HG02981 (cell line): ENCODE data around the gene RET.
"Not testable (repeated sequence)": the region's sequence is repeated elsewhere in the genome, so short reads cannot be mapped to it uniquely, and the experiment has no call there.

Experiments used
- ATAC-seq: cut with Tn5 transposase; IDR thresholded peaks from one replicate; pipeline ENCODE4 v1.9.1; 2021; ENCODE audit warnings: mild to moderate bottlenecking, moderate library complexity; ENCODE audit not compliant: unreplicated experiment

The RET gene

GRCh38 chr10:43077421-43078171 is 727 bp downstream of the RET start:
- no peak for ATAC-seq

DNA sequence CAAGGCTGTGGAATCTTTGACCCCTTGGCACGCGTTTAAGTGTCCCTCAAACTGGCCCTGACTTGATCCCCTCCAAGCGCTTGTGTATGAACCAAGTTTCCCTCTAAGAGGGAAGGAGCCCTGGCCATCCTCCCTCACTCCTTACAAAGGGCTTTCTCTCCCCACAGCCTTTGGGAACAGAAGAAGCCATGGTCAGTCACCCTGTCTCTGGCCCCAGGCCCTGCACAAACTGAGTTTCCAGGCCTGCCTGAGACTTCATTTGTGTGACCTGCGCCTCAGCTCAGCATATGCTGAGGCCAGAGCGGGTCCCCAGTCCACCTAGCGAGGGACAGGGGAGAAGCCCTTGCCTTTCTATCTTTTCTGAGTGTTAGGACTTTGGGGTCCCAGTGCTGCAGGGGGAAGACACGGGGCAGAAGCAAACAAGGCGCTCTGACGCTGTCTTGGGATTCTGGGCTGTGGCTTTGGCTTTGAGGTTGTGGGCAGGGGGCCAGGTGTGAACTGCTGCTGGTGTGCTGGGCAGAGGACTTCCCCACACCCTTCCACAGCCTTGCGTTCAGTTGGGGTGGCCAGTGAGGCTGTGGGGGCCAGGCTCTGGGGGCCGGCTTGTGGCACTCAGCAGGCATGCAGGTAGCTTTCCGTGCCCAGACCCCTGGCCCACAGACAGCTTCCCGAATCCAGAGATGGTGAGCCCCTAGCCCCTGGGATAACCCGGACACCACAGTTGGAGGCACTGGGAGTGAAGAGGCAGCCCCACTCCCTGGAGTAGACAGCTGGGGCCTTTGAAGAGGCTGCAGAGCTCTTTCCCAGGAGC is 1.5 kb downstream of the RET start:
- no peak for ATAC-seq

- ATAC-seq: no peak
Measured at GRCh38 chr10:43078986-43079273, 2.1 kb downstream of the RET start.

GRCh38 chr10:43079856-43080255 is 3.0 kb downstream of the RET start:
- no peak for ATAC-seq

DNA sequence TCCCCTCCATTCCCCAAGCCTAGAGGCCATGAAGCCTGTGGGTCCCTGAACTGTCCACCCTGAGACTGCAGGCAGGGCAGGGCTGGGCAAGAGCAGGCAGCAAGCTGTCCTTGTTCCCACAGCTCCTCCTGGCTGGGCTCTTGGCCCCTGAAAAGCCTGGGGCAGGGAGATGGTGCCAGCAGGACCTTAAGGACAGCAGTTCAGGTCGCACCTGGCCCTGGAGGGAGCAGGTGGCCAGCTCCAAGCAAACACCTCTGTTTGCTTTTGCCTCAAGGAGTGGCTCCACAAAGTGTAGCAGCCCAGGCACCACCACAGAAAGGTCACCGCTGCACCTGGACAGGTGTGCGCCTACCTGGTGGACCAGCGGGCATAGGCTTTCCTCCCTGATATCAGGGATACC is 5.2 kb downstream of the RET start:
- ATAC-seq: no peak

DNA sequence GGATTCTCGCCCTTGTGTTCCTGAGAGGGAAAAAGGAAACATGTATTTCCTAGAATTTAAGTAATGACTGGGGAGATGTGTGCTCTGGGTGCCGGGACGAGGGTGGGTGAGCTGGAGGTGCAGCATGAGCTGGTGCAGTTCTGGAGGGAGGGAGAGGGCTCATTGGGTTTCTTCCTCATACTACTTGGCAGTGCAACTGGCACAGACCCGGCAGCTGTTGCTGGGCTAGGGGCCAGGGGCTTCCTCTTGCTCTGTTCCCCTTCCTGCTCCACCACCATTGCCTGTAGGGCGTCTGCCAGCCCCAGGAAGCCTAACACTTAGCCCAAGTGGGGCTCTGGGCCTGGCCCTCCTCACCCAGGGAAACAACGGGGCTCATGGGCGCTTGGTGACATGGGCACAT is 5.9 kb downstream of the RET start:
- ATAC-seq: no peak

- ATAC-seq: peak; percentile 44
Measured at GRCh38 chr10:43083764-43084163, 6.9 kb downstream of the RET start.

GRCh38 chr10:43084812-43085211 is 7.9 kb downstream of the RET start:
- ATAC-seq: no peak

DNA sequence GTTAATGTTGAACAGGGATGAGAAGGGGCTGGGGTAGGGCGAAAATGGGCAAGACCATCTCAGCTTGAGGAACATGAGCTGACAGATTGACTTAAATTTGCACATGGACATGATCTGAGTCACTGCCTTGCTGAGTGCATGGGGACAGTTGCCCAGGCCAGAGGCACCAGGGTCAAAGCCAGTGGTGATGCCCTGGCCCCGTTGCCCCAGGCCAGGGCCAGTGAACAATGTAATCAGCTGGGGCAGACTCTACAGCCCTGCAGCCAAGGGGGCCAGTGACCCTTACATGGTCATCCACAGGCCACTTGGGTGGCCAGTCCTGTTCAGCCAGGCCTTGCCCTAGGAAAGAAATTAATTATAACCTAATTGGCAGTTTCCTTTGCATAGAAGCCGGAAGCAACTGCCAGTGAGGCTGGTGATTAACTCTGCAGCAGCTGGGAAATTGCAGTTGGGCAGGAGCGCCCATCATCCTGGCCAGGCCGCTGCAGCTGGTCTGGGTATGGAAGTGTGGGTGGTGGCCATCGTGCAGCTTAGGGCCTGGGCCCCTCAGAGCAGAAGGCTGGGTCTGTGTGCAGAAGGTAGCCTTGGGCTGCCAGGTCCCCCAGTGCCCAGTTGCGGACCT is 9.6 kb downstream of the RET start:
- no peak for ATAC-seq

DNA sequence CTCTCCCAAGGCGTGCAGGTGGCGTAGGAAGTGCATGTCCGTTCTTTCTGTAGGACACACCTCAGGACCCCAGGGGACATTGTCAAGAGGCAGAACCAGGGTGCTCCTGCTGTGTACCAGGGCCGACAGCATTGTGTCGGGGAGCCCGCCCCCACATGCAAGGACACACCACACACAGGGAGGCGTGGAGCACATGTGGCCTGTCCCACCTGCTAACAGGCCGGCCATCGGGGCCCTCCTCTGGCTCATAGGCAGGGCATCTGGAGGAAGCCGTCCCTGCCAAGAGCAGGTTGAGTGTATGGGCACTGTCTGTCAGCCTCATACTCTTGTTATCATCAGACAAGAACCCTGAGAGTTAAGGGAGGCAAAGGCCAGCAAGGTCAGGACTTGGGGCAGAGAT is 12.7 kb downstream of the RET start:
- no peak for ATAC-seq

DNA sequence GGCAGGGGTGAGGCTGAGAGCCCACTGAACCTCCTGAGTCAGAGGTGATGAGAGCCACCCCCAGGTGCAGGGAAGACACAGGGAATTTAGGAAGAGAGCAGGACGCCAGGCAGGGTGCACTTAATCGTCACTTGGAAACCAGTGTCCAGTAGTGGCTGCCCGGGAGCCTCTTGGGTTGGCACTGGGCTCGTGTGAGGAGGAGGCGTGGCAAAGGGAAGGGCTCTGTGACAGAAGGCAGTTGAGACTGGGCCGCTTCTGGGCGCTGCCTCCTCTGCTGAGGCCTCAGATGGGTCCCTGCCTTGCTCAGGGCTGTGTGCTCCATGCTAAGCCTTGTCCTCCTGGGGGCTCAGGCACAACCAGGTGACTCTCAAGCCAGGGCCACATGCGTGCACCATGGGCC is 13.3 kb downstream of the RET start:
- ATAC-seq: no peak

- no peak for ATAC-seq
Measured at GRCh38 chr10:43090664-43091063, 13.8 kb downstream of the RET start.

DNA sequence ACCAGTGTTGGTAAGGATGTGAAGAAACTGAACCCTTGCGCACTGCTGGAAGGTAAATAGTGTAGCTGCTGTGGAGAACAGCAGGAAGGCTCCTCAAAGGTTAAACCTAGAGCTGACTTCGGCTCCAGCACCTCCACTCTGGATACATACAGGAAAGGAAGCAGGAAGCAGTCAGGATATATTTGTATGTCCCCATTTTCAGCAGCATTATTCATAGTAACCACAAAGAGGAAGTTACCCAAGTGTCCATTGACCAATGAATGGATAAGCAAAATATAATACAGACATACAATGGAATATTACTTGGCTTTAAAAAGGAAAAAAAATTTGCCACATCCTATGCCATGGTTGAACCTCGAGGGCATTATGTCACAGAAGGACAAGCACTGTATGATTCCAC is 15.0 kb downstream of the RET start:
- no peak for ATAC-seq

DNA sequence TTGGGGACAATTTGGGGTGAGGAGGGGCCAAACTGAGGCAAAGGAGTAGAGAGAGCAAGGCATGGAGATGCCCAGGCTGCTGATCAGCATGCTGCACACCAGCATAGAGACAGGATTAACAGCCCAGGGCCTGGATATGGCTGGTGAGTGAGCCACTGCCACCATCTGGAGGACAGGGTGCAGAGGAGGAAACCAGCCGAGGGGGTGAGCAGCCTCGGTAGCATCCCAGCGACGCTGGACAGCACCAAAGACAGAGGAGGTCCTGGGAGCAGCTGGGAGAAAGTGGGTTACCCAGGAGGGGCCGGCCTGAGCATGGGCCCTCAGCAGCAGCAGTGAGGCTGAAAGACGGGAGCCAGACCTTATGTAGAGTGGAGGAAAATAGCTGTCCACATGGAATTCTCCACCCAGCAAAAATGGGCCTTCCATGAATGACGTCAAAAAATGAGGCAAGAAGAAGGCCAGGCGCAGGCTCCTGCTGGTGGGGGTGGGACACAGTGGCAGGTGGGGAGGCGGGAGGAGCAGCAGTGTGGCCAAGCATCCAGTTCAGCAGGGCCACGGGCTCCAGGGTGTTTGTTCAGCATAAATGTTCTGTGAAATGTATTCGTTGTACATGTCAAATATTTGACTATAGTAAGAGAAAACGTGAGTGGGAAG is 16.7 kb downstream of the RET start:
- no peak for ATAC-seq

GRCh38 chr10:43094085-43094484 is 17.2 kb downstream of the RET start:
- no peak for ATAC-seq

DNA sequence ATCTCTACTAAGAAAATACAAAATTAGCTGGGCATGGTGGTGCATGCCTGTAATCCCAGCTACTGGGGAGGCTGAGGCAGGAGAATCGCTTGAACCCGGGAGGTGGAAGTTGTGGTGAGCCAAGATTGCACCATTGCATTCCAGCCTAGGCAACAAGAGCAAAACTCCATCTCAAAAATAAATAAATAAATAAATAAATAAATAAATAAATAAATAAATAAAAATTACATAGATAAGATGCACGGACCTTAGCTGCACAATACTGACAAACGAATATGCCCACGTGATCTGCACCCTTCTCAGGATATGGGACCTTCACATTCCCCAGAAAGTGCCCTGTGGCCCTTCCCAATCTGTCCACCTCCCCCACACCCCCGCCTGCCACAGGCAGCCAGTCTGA is 22.5 kb downstream of the RET start:
- not testable (repeated sequence) for ATAC-seq

GRCh38 chr10:43099928-43100327 is 23.1 kb downstream of the RET start:
- no peak for ATAC-seq

GRCh38 chr10:43100366-43100765 is 23.5 kb downstream of the RET start:
- no peak for ATAC-seq

- no peak for ATAC-seq
Measured at GRCh38 chr10:43102063-43102828, 25.4 kb downstream of the RET start.

DNA sequence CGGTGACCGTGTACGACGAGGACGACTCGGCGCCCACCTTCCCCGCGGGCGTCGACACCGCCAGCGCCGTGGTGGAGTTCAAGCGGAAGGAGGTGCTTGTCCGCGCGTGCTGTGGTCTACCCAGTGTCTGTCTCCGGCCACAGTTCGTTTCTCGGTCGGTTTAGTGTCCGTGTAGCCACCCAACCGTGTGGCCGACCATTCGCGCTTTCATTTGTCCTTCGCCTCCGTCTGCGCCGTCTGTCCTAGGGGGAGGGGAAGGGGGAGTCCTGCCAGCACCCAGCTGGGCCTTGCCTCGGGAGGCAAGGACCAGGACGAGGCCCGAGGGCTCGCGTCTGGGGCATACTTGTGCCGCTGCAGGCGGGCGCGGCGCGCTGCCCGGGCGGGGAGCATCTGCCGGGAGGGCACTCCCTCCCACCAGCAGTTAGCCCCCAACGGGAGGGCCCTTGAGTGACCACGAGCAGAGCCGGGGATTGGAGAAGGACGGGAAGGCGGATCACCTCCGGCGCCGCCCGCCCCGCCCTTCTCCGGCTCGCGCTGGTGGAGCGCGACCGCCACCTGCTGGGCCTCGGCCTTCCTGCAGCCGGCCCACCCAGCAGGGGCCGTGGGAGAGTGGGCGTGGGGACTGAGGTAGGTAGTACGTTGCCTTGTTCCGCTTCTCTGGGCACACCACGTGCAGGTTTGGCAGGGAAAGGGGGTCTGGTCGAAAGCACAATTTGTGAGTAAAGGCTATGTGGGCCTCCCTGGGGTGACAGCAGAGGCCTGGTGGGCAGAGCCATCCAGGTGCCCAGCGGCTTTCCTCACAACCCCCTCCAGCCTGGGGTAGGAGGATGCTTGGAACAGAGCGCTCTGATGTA is 28.5 kb downstream of the RET start:
- peak; percentile 74 for ATAC-seq
